Left lung (tissue), 10 donors: ENCODE data around the gene TMEM82. TPM values are rescaled to one million over a fixed set of nuclear protein-coding genes. Genes with fewer than 3 reads are reported as not detected.
A peak's percentile ranks its signal among the peaks of the same experiment; 100 is the strongest.

ENCODE experiments used
- ATAC-seq: fragments of 200-7000 bp; cut with Tn5 transposase; one replicate; pipeline ENCODE4 v1.9.1; 2020; ENCODE audit warnings: moderate library complexity
- DNase-seq, 4 donors: peaks; one replicate each; pipeline ENCODE4 v3.0.0-alpha.2; 2013 to 2020
- H3K27ac ChIP-seq, 2 donors: fragments of 200-600 bp; sonication (generic) in 1 of 2; one replicate each; pipeline versions ENCODE4 v1.5.0 to v1.8.0; 2020 to 2021
- H3K27me3 ChIP-seq, 2 donors: fragments of 200-600 bp; sonication (generic) in 1 of 2; one replicate each; pipeline versions ENCODE4 v1.5.0 to v1.8.0; 2020 to 2021
- H3K36me3 ChIP-seq, 2 donors: fragments of 200-600 bp; sonication (generic) in 1 of 2; one replicate each; pipeline versions ENCODE4 v1.5.0 to v1.8.0; 2020 to 2021
- H3K4me1 ChIP-seq, 2 donors: fragments of 200-600 bp; one replicate each; pipeline ENCODE4 v1.8.0; 2021
- H3K4me3 ChIP-seq, 2 donors: fragments of 200-600 bp; sonication (generic) in 1 of 2; one replicate each; pipeline versions ENCODE4 v1.5.0 to v1.8.0; 2020 to 2021; ENCODE audit warnings: mild to moderate bottlenecking in 1 of 2
- H3K9me3 ChIP-seq, 2 donors: fragments of 200-600 bp; sonication (generic) in 1 of 2; one replicate each; pipeline versions ENCODE4 v1.5.0 to v1.8.0; 2020 to 2021
- CTCF ChIP-seq, 2 donors: fragments of 200-600 bp; sonication (generic) in 1 of 2; IDR thresholded peaks; one replicate each; pipeline versions ENCODE4 v1.5.0 to v1.8.0; 2021; ENCODE audit warnings: antibody characterized with exemption in 2 of 2
- intact Hi-C, 2 donors: fragments of 100-400 bp; cut with DNase I; formaldehyde crosslinking; loops; one replicate each; pipeline versions ENCODE4 v1.11.2 to v1.14.2; 2022
- polyA plus RNA-seq, 6 donors: library from polyadenylated mRNA; unstranded; fragments of 120-200 nt; gene quantifications; one replicate each; pipeline ENCODE4 v1.2.1, GENCODE V29; 2013; ENCODE audit not compliant: insufficient read length in 6 of 6
- total RNA-seq, 2 donors: library from RNA; stranded (reverse); fragmentation: NEBNext Ultra II Directional; extraction: Animal tissue kit (Norgen Biotek cat#: 25700); gene quantifications; one replicate each; pipeline ENCODE4 v1.2.1, GENCODE V29; 2021
- donor health status: DM: no; HTN: yes; CAD: no.
- donor health status: DM: no; HTN: no; CAD: no.

TMEM82 gene
- total and polyA plus RNA-seq, 8 donors: 0.14 to 0.15 TPM; not detected in 6

GRCh38 chr1:15765495-15766194, 23.3 kb downstream of the TMEM82 start:
- ATAC-seq: peak; percentile 36

GRCh38 chr1:15767941-15768340, 25.6 kb downstream of the TMEM82 start:
- no peaks in the 10 kb centered on the region for H3K9me3 ChIP-seq
- ATAC-seq: no peak
- intact Hi-C loops: no loop called here
- peaks cover 0 to 18% of the 10 kb centered on the region in 2 donors for H3K36me3 ChIP-seq
- no peak overlapping the region for H3K4me3 ChIP-seq
- H3K4me1 ChIP-seq: no peaks in the 10 kb centered on the region
- no peak for DNase-seq
- no peaks in the 10 kb centered on the region for H3K27me3 ChIP-seq
- H3K27ac ChIP-seq: no peak overlapping the region
- TF ChIP-seq CTCF (IDR thresholded peaks at IDR 0.05): no peak

More at GRCh38 chr1:15765495-15766194, 23.3 kb downstream of the TMEM82 start:
- H3K27me3 ChIP-seq: peaks cover 3 to 22% of the 10 kb centered on the region in 2 donors
- H3K4me1 ChIP-seq: peaks cover 0 to 3% of the 10 kb centered on the region in 2 donors
- H3K27ac ChIP-seq: no peak overlapping the region
- no peak overlapping the region for H3K4me3 ChIP-seq
- intact Hi-C loops: no loop called here
- TF ChIP-seq CTCF (IDR thresholded peaks at IDR 0.05): no peak
- H3K36me3 ChIP-seq: peaks cover 0 to 7% of the 10 kb centered on the region in 2 donors
- H3K9me3 ChIP-seq: no peaks in the 10 kb centered on the region
- peak in 1 of 4 donors; percentile 57 for DNase-seq

- DNase-seq (no peak), ATAC-seq (no peak)
- TF ChIP-seq CTCF (IDR thresholded peaks at IDR 0.05): no peak
- Histone ChIP-seq H3K27ac (no peak overlapping the region), H3K36me3 (peaks cover 0 to 18% of the 10 kb centered on the region in 2 donors), H3K4me1 (no peaks in the 10 kb centered on the region), H3K4me3 (no peak overlapping the region), H3K9me3 (no peaks in the 10 kb centered on the region), H3K27me3 (no peaks in the 10 kb centered on the region)
- intact Hi-C loops: no loop called here
Observed at GRCh38 chr1:15768388-15768787, 26.1 kb downstream of the TMEM82 start.

DNA sequence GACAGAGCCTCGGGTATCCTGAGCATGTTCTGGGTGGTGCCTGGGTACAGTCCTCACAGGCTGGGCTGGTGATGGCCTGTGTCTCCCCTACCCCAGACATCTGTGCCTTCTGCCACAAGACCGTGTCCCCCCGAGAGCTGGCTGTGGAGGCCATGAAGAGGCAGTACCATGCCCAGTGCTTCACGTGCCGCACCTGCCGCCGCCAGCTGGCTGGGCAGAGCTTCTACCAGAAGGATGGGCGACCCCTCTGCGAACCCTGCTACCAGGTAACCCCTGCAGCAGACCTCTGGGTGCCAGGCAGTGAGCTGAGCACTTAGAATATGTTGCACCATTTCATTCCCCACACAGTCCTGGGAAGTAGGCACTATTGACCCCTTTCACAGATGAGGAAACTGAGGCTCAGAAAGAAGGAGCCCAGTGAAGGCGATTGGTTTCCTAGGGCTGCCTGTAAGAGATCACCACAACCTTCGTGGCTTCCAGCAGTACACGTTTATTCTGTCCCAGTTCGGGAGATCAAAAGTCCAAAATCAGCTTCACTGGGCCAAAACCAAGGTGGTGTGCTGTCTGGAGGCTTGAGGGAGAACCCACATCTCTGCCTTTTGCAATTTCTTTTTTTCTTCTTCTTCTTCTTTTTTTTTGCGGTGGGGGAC, 28.1 kb downstream of the TMEM82 start:
- Histone ChIP-seq H3K9me3 (no peaks in the 10 kb centered on the region), H3K27ac (no peak overlapping the region), H3K27me3 (no peaks in the 10 kb centered on the region), H3K4me3 (no peak overlapping the region), H3K36me3 (peaks cover 0 to 18% of the 10 kb centered on the region in 2 donors), H3K4me1 (no peaks in the 10 kb centered on the region)
- ATAC-seq (no peak), DNase-seq (no peak)
- no peak for TF ChIP-seq CTCF (IDR thresholded peaks at IDR 0.05)
- intact Hi-C loops: no loop called here

- no peak for DNase-seq
- TF ChIP-seq CTCF (IDR thresholded peaks at IDR 0.05): no peak
- Histone ChIP-seq H3K4me1 (no peaks in the 10 kb centered on the region), H3K4me3 (no peak overlapping the region), H3K9me3 (no peaks in the 10 kb centered on the region), H3K27me3 (no peaks in the 10 kb centered on the region), H3K36me3 (peaks cover 0 to 18% of the 10 kb centered on the region in 2 donors), H3K27ac (no peak overlapping the region)
- ATAC-seq: no peak
- intact Hi-C loops: no loop called here
Observed at GRCh38 chr1:15771836-15772515, 29.7 kb downstream of the TMEM82 start.
